SK-N-SH (cell line): ENCODE measurements around the gene SCEL. TPM values are rescaled to one million over a fixed set of nuclear protein-coding genes. Genes with fewer than 3 reads are reported as not detected.

Experiments used
- CTCF ChIA-PET: fragments of 300-600, 350-600 bp; formaldehyde crosslinking; extraction: SDS; loops from one replicate; lab custom pipeline; 2021; lab: Yijun Ruan, JAX
- POLR2A ChIA-PET: fragments of 350-600 bp; sonication (Branson Sonifier 250); formaldehyde crosslinking; extraction: SDS; loops from one replicate; lab custom pipeline; 2020; ENCODE audit warnings: antibody characterized with exemption, inconsistent platforms; lab: Yijun Ruan, JAX
- DNase-seq: peaks from one replicate; pipeline ENCODE4 v3.0.0; 2012
- H2AFZ ChIP-seq: fragments of 200-600 bp; sonication (generic); 2 replicates; pipeline ENCODE4 v1.8.1; 2016; ENCODE audit warnings: antibody characterized with exemption, mild to moderate bottlenecking, low read depth
- H3F3A ChIP-seq: fragments of 200-600 bp; sonication (generic); replicated peaks from 2 replicates; pipeline ENCODE3; 2016; ENCODE audit warnings: antibody characterized with exemption, mild to moderate bottlenecking; ENCODE audit not compliant: insufficient read depth
- H3K27ac ChIP-seq, 2 experiments: fragments of 200-500 bp in 1 of 2; fragments of 200-600 bp in 1 of 2; sonication (Bioruptor generic) in 1 of 2; sonication (generic), shearing (Covaris generic) in 1 of 2; 2 replicates each; pipeline versions ENCODE4 v1.5.1 to v1.6.1; 2014 to 2016; ENCODE audit warnings: low read depth in 2 of 2, inconsistent platforms in 1 of 2, low read length in 1 of 2, mild to moderate bottlenecking in 1 of 2, mixed read lengths in 1 of 2
- H3K27me3 ChIP-seq: fragments of 200-600 bp; sonication (generic), shearing (Covaris generic); 2 replicates; pipeline ENCODE4 v1.6.1; 2016; ENCODE audit warnings: mixed run types; ENCODE audit not compliant: insufficient read depth
- H3K36me3 ChIP-seq, 2 experiments: fragments of 200-500 bp in 1 of 2; fragments of 200-600 bp in 1 of 2; sonication (Bioruptor generic) in 1 of 2; sonication (generic) in 1 of 2; replicated peaks in 1 of 2; 2 replicates each; pipeline versions ENCODE3 to v1.5.1; 2014 to 2016; ENCODE audit warnings: low read length in 1 of 2, mild to moderate bottlenecking in 1 of 2; ENCODE audit not compliant: insufficient read depth in 2 of 2, control insufficient read depth in 1 of 2
- H3K4me1 ChIP-seq, 2 experiments: fragments of 200-500 bp in 1 of 2; fragments of 200-600 bp in 1 of 2; sonication (Bioruptor generic) in 1 of 2; sonication (generic), shearing (Covaris generic) in 1 of 2; 2 replicates each; pipeline versions ENCODE4 v1.5.1 to v1.6.1; 2014 to 2016; ENCODE audit warnings: low read depth in 1 of 2, low read length in 1 of 2, mixed run types in 1 of 2; ENCODE audit not compliant: insufficient read depth in 2 of 2, control insufficient read depth in 1 of 2
- H3K4me2 ChIP-seq: fragments of 200-600 bp; sonication (generic), shearing (Covaris generic); 2 replicates; pipeline ENCODE4 v1.6.1; 2017; ENCODE audit warnings: mixed run types
- H3K4me3 ChIP-seq, 2 experiments: fragments of 200-500 bp in 1 of 2; fragments of 200-600 bp in 1 of 2; sonication (Bioruptor generic) in 1 of 2; sonication (generic), shearing (Covaris generic) in 1 of 2; 2 replicates each; pipeline versions ENCODE4 v1.5.1 to v1.8.1; 2014 to 2016; ENCODE audit warnings: low read depth in 2 of 2, inconsistent platforms in 1 of 2, low read length in 1 of 2, mild to moderate bottlenecking in 1 of 2, mixed read lengths in 1 of 2, moderate library complexity in 1 of 2
- H3K79me2 ChIP-seq: fragments of 200-600 bp; sonication (generic); 2 replicates; pipeline ENCODE4 v1.8.1; 2017; ENCODE audit warnings: mild to moderate bottlenecking; ENCODE audit not compliant: insufficient read depth
- H3K9ac ChIP-seq: fragments of 200-600 bp; sonication (generic); 2 replicates; pipeline ENCODE4 v1.6.1; 2017; ENCODE audit warnings: mixed run types
- H3K9me2 ChIP-seq: fragments of 200-600 bp; sonication (generic); 2 replicates; pipeline ENCODE4 v1.6.1; 2017; ENCODE audit warnings: mixed run types
- H3K9me3 ChIP-seq: fragments of 200-600 bp; sonication (generic); 2 replicates; pipeline ENCODE4 v1.6.1; 2017; ENCODE audit warnings: mixed run types, mild to moderate bottlenecking, moderate library complexity
- H4K20me1 ChIP-seq: fragments of 200-600 bp; sonication (generic); 2 replicates; pipeline ENCODE4 v1.6.1; 2017; ENCODE audit warnings: mild to moderate bottlenecking, mixed run types; ENCODE audit not compliant: insufficient read depth
- CHD2 ChIP-seq: fragments of 150-350 bp; IDR thresholded peaks from 2 replicates; pipeline ENCODE4 v1.6.1; 2018; ENCODE audit warnings: low read length; ENCODE audit not compliant: partially characterized antibody
- CTCF ChIP-seq: fragments of 200-600 bp; sonication (generic); IDR thresholded peaks from 2 replicates; pipeline ENCODE4 v1.6.1; 2017; ENCODE audit warnings: antibody characterized with exemption, mild to moderate bottlenecking, moderate library complexity
- ELF1 ChIP-seq: IDR thresholded peaks from 2 replicates; pipeline ENCODE4 v1.4.0; 2012
- EP300 ChIP-seq, 2 experiments: IDR thresholded peaks; 2 replicates each; pipeline versions ENCODE4 v1.4.0 to v1.6.1; 2012; ENCODE audit warnings: borderline replicate concordance in 1 of 2, low read depth in 1 of 2, low read length in 1 of 2
- EZH2phosphoT487 ChIP-seq: fragments of 200-600 bp; sonication (generic); IDR thresholded peaks from 2 replicates; pipeline ENCODE4 v1.6.1; 2017; ENCODE audit warnings: low read depth, mixed run types, mild to moderate bottlenecking, antibody characterized with exemption, moderate library complexity, borderline replicate concordance
- FOSL2 ChIP-seq: IDR thresholded peaks from 2 replicates; pipeline ENCODE4 v1.4.0; 2012; ENCODE audit warnings: low read depth, mild to moderate bottlenecking, moderate library complexity, borderline replicate concordance
- FOXM1 ChIP-seq: IDR thresholded peaks from 2 replicates; pipeline ENCODE4 v1.4.0; 2012; ENCODE audit warnings: low read depth, mild to moderate bottlenecking
- GATA2 ChIP-seq: sonication (generic); formaldehyde crosslinking; IDR thresholded peaks from 2 replicates; pipeline ENCODE4 v1.5.0; 2020; ENCODE audit warnings: mild to moderate bottlenecking, missing genetic modification reagents
- JUND ChIP-seq: IDR thresholded peaks from 2 replicates; pipeline ENCODE4 v1.4.0; 2012
- MAX ChIP-seq: IDR thresholded peaks from 2 replicates; pipeline ENCODE4 v1.4.0; 2012; ENCODE audit warnings: low read depth
- MEF2A ChIP-seq: IDR thresholded peaks from 2 replicates; pipeline ENCODE4 v1.4.0; 2012; ENCODE audit warnings: low read depth, borderline replicate concordance
- RAD21 ChIP-seq: IDR thresholded peaks from 2 replicates; pipeline ENCODE4 v1.6.1; 2012; ENCODE audit warnings: mild to moderate bottlenecking, low read length
- RCOR1 ChIP-seq: fragments of 150-350 bp; IDR thresholded peaks from 2 replicates; pipeline ENCODE4 v1.6.1; 2017; ENCODE audit warnings: antibody characterized with exemption, low read length
- SIN3A ChIP-seq: IDR thresholded peaks from 2 replicates; pipeline ENCODE4 v1.6.1; 2012; ENCODE audit warnings: low read depth, mild to moderate bottlenecking, low read length, moderate library complexity, borderline replicate concordance
- TAF1 ChIP-seq: IDR thresholded peaks from 2 replicates; pipeline ENCODE4 v1.6.1; 2012; ENCODE audit warnings: low read depth, mild to moderate bottlenecking, low read length, moderate library complexity, borderline replicate concordance
- TCF12 ChIP-seq: IDR thresholded peaks from 2 replicates; pipeline ENCODE4 v1.4.0; 2012
- USF1 ChIP-seq: IDR thresholded peaks from 2 replicates; pipeline ENCODE4 v1.4.0; 2012; ENCODE audit warnings: low read depth, borderline replicate concordance
- USF2 ChIP-seq: fragments of 150-350 bp; IDR thresholded peaks from 2 replicates; pipeline ENCODE4 v1.6.1; 2017; ENCODE audit warnings: antibody characterized with exemption, low read length, low read depth, borderline replicate concordance
- WGBS: methylation state at CpG from one replicate; pipeline ENCODE4 v1.1.6; 2017; ENCODE audit warnings: low lambda C conversion rate; 5-methylcytosine and 5-hydroxymethylcytosine counted together
- polyA plus RNA-seq, 3 experiments: library from polyadenylated mRNA; depleted of rRNA; stranded (reverse); fragments of >200 nt; gene quantifications; 2 replicates each; pipeline ENCODE4 v1.2.3, GENCODE V29; 2012

The SCEL gene
- polyA plus RNA-seq, 1 of the 3 experiments (the other 2 are of a cell fraction): 0.02 TPM

GRCh38 chr13:77596777-77597176 lies 61.3 kb downstream of the SCEL start:
- no peaks in the 10 kb centered on the region for H3K9me2 ChIP-seq
- CTCF ChIA-PET: no interaction called here
- 44% methylated on average over 1 of the region's 1 CpG for WGBS
- no peaks in the 10 kb centered on the region for H3K9me3 ChIP-seq
- no peak for TF ChIP-seq EZH2phosphoT487
- TF ChIP-seq MEF2A: no peak
- TF ChIP-seq EP300 (IDR thresholded peaks at IDR 0.05; ENCODE audit: borderline replicate concordance in 1 of 2, low read depth in 1 of 2, low read length in 1 of 2): no peak
- no peak for TF ChIP-seq MAX
- no peak for TF ChIP-seq SIN3A
- TF ChIP-seq FOSL2: no peak
- TF ChIP-seq, all 33 proteins: peak for 0
- Histone ChIP-seq H3K9ac (no peak overlapping the region), H3K27ac (no peak overlapping the region), H3K4me2 (no peak overlapping the region), H3F3A (no peaks in the 10 kb centered on the region), H3K4me3 (no peak overlapping the region), H3K4me1 (no peaks in the 10 kb centered on the region; a peak in 1 of 4 replicates), H3K36me3 (no peaks in the 10 kb centered on the region), H3K79me2 (no peaks in the 10 kb centered on the region), H4K20me1 (no peaks in the 10 kb centered on the region), H3K27me3 (no peaks in the 10 kb centered on the region), H2AFZ (no peak overlapping the region)
- DNase-seq: no peak
- POLR2A ChIA-PET: no interaction called here

- H3K4me1 ChIP-seq: no peaks in the 10 kb centered on the region; a peak in 1 of 4 replicates
- no peak overlapping the region for H3K4me2 ChIP-seq
- no peaks in the 10 kb centered on the region for H3K9me2 ChIP-seq
- DNase-seq: no peak
- no peaks in the 10 kb centered on the region for H3K79me2 ChIP-seq
- WGBS: 47% methylated on average over 2 of the region's 2 CpGs
- H3K9me3 ChIP-seq: no peaks in the 10 kb centered on the region
- H3K27me3 ChIP-seq: no peaks in the 10 kb centered on the region
- H3K9ac ChIP-seq: no peak overlapping the region
- TF ChIP-seq USF1 (no peak), RCOR1 (no peak), JUND (no peak)
- CTCF ChIA-PET: interaction anchor here (0.8 kb wide), 1 partner anchor 319 kb away, joined by 3 read pairs; the partner anchor contains the start of gene EDNRB
- no peak overlapping the region for H2AFZ ChIP-seq
- no peaks in the 10 kb centered on the region for H3K36me3 ChIP-seq
- no peak overlapping the region for H3K27ac ChIP-seq
- no peaks in the 10 kb centered on the region for H3F3A ChIP-seq
- POLR2A ChIA-PET: no interaction called here
- no peaks in the 10 kb centered on the region for H4K20me1 ChIP-seq
- H3K4me3 ChIP-seq: no peak overlapping the region
Measured at GRCh38 chr13:77599351-77599750, 63.8 kb downstream of the SCEL start.

GRCh38 chr13:77600701-77601100 lies 65.2 kb downstream of the SCEL start:
- H2AFZ ChIP-seq: no peak overlapping the region
- H3K79me2 ChIP-seq: no peaks in the 10 kb centered on the region
- ChIA-PET POLR2A (no interaction called here), CTCF (interaction anchor here (4.2 kb wide), 1 partner anchor 8 kb away, joined by 23 read pairs; no protein-coding TSS in a partner anchor)
- no peaks in the 10 kb centered on the region for H3K9me2 ChIP-seq
- H3F3A ChIP-seq: no peaks in the 10 kb centered on the region
- no peak overlapping the region for H3K27ac ChIP-seq
- H3K4me3 ChIP-seq: no peak overlapping the region
- no peak overlapping the region for H3K9ac ChIP-seq
- DNase-seq: no peak
- no peak overlapping the region for H3K4me2 ChIP-seq
- H3K4me1 ChIP-seq: no peaks in the 10 kb centered on the region
- H3K9me3 ChIP-seq: no peaks in the 10 kb centered on the region
- H4K20me1 ChIP-seq: no peaks in the 10 kb centered on the region
- no peaks in the 10 kb centered on the region for H3K27me3 ChIP-seq
- H3K36me3 ChIP-seq: no peaks in the 10 kb centered on the region
- WGBS: 11% methylated on average over 2 of the region's 2 CpGs
- TF ChIP-seq SIN3A (no peak), TCF12 (no peak), TAF1 (no peak), GATA2 (CRISPR knock-in tag) (no peak), JUND (no peak), RAD21 (no peak), FOXM1 (no peak), USF2 (no peak), USF1 (no peak), CHD2 (no peak), EZH2phosphoT487 (no peak), ELF1 (no peak), CTCF (no peak)
